Measurements from ENCODE around the gene CDCA5.
A peak's percentile ranks its signal among the peaks of the same experiment; 100 is the strongest.

Gene CDCA5

GRCh38 chr11:65067446-65067845 is 16.4 kb downstream of the CDCA5 start:
- DNase-seq, result no peak

GRCh38 chr11:65066805-65067291 is 17.0 kb downstream of the CDCA5 start:
- no peak for DNase-seq

- DNase-seq, result no peak
Measured at GRCh38 chr11:65066315-65066714, 17.5 kb downstream of the CDCA5 start.

- DNase-seq, result no peak
Measured at GRCh38 chr11:65065851-65066250, 18.0 kb downstream of the CDCA5 start.

GRCh38 chr11:65064847-65065240 is 19.0 kb downstream of the CDCA5 start:
- DNase-seq, result no peak

- no peak for DNase-seq
Measured at GRCh38 chr11:65063532-65063931, 20.3 kb downstream of the CDCA5 start.

- DNase-seq, result no peak
Measured at GRCh38 chr11:65060913-65061408, 22.9 kb downstream of the CDCA5 start.

- no peak for DNase-seq
Measured at GRCh38 chr11:65059959-65060824, 23.6 kb downstream of the CDCA5 start.

- no peak for DNase-seq
Measured at GRCh38 chr11:65059523-65059922, 24.3 kb downstream of the CDCA5 start.

GRCh38 chr11:65058419-65059054 is 25.3 kb downstream of the CDCA5 start, which contains the start of gene NAALADL1:
NAALADL1 (minus strand) TSS chr11:65058553; CDS start chr11:65058521, 32 bp downstream.
- no peak for DNase-seq

GRCh38 chr11:65058012-65058411 is 25.8 kb downstream of the CDCA5 start:
- no peak for DNase-seq

- DNase-seq, result no peak
Measured at GRCh38 chr11:65057526-65057925, 26.3 kb downstream of the CDCA5 start.

- no peak for DNase-seq
Measured at GRCh38 chr11:65056999-65057398, 26.8 kb downstream of the CDCA5 start.

GRCh38 chr11:65055538-65055937 is 28.3 kb downstream of the CDCA5 start:
- DNase-seq, result no peak

- DNase-seq, result peak; percentile 17 to 35
Measured at GRCh38 chr11:65053827-65054508, 29.9 kb downstream of the CDCA5 start.

- DNase-seq, result no peak
Measured at GRCh38 chr11:65051398-65051858, 32.4 kb downstream of the CDCA5 start.

- DNase-seq, result peak; percentile 31 to 47
Measured at GRCh38 chr11:65047581-65048422, 36.0 kb downstream of the CDCA5 start.

- DNase-seq, result no peak
Measured at GRCh38 chr11:65045728-65046127, 38.1 kb downstream of the CDCA5 start.

GRCh38 chr11:65045061-65045460 is 38.8 kb downstream of the CDCA5 start:
- DNase-seq, result no peak

- DNase-seq, result no peak
Measured at GRCh38 chr11:65043881-65044501, 39.8 kb downstream of the CDCA5 start.

GRCh38 chr11:65042891-65043290 is 40.9 kb downstream of the CDCA5 start:
- DNase-seq, result no peak
